Trophoblast cell (in vitro differentiated cells and primary cell): Measurements from ENCODE around the gene ELN.

ENCODE experiments used
- DNase-seq, 2 donors: peaks; one replicate each; pipeline ENCODE4 v3.0.0-alpha.2; 2016
- H2AFZ ChIP-seq: 2 replicates; pipeline ENCODE4 v1.6.1; 2013; ENCODE audit warnings: low read length, moderate library complexity, mild to moderate bottlenecking; ENCODE audit not compliant: insufficient read depth, poor library complexity
- H2AK5ac ChIP-seq: 2 replicates; pipeline ENCODE4 v1.6.1; 2013; ENCODE audit warnings: mild to moderate bottlenecking, low read length
- H2BK120ac ChIP-seq: 2 replicates; pipeline ENCODE4 v1.6.1; 2013; ENCODE audit warnings: low read length, mild to moderate bottlenecking, moderate library complexity; ENCODE audit not compliant: insufficient read depth, poor library complexity
- H2BK12ac ChIP-seq: 2 replicates; pipeline ENCODE4 v1.6.1; 2013; ENCODE audit warnings: mild to moderate bottlenecking, low read length, moderate library complexity
- H2BK5ac ChIP-seq: 2 replicates; pipeline ENCODE4 v1.6.1; 2013; ENCODE audit warnings: low read length, low read depth, moderate library complexity, mild to moderate bottlenecking; ENCODE audit not compliant: poor library complexity
- H3K14ac ChIP-seq: 2 replicates; pipeline ENCODE4 v1.6.1; 2013; ENCODE audit warnings: mild to moderate bottlenecking, low read length
- H3K18ac ChIP-seq: 2 replicates; pipeline ENCODE4 v1.6.1; 2013; ENCODE audit warnings: mild to moderate bottlenecking, low read length
- H3K23ac ChIP-seq: 2 replicates; pipeline ENCODE4 v1.6.1; 2013; ENCODE audit warnings: low read length
- H3K27ac ChIP-seq: 2 replicates; pipeline ENCODE4 v1.5.1; 2013; ENCODE audit warnings: low read depth, mild to moderate bottlenecking, inconsistent platforms, low read length, moderate library complexity
- H3K27me3 ChIP-seq: 2 replicates; pipeline ENCODE4 v1.6.1; 2013; ENCODE audit warnings: inconsistent platforms, mild to moderate bottlenecking, low read length, moderate library complexity; ENCODE audit not compliant: insufficient read depth
- H3K36me3 ChIP-seq, 2 experiments: 1 replicate in 1 of 2; 2 replicates in 1 of 2; pipeline ENCODE4 v1.6.1; 2013; ENCODE audit warnings: low read length in 2 of 2, mild to moderate bottlenecking in 2 of 2, moderate library complexity in 1 of 2; ENCODE audit not compliant: insufficient read depth in 2 of 2, control insufficient read depth in 1 of 2
- H3K4ac ChIP-seq: 2 replicates; pipeline ENCODE4 v1.6.1; 2013; ENCODE audit warnings: low read depth, mild to moderate bottlenecking, low read length, moderate library complexity
- H3K4me1 ChIP-seq, 2 experiments: 1 replicate in 1 of 2; 2 replicates in 1 of 2; pipeline ENCODE4 v1.6.1; 2013; ENCODE audit warnings: low read length in 2 of 2, mild to moderate bottlenecking in 2 of 2, moderate library complexity in 1 of 2; ENCODE audit not compliant: insufficient read depth in 2 of 2, control insufficient read depth in 1 of 2
- H3K4me2 ChIP-seq: 2 replicates; pipeline ENCODE4 v1.6.1; 2013; ENCODE audit warnings: inconsistent platforms, mild to moderate bottlenecking, low read length, moderate library complexity
- H3K4me3 ChIP-seq: 2 replicates; pipeline ENCODE4 v1.5.1; 2013; ENCODE audit warnings: mild to moderate bottlenecking, low read depth, low read length, inconsistent platforms
- H3K79me1 ChIP-seq: one replicate; pipeline ENCODE4 v1.6.1; 2013; ENCODE audit warnings: low read length
- H3K79me2 ChIP-seq: 2 replicates; pipeline ENCODE4 v1.6.1; 2013; ENCODE audit warnings: low read length, mild to moderate bottlenecking; ENCODE audit not compliant: control insufficient read depth, insufficient read depth, poor library complexity
- H3K9ac ChIP-seq: 2 replicates; pipeline ENCODE4 v1.6.1; 2013; ENCODE audit warnings: mild to moderate bottlenecking, low read length
- H3K9me3 ChIP-seq: 2 replicates; pipeline ENCODE4 v1.6.1; 2013; ENCODE audit warnings: low read depth, mild to moderate bottlenecking, control low read depth, inconsistent platforms, low read length; ENCODE audit not compliant: insufficient read depth
- H4K12ac ChIP-seq: 2 replicates; pipeline ENCODE4 v1.6.1; 2013; ENCODE audit warnings: low read depth, mild to moderate bottlenecking, low read length, moderate library complexity
- H4K8ac ChIP-seq: 2 replicates; pipeline ENCODE4 v1.6.1; 2013; ENCODE audit warnings: low read depth, mild to moderate bottlenecking, low read length, moderate library complexity
- H4K91ac ChIP-seq: one replicate; pipeline ENCODE4 v1.6.1; 2013; ENCODE audit warnings: low read depth, mild to moderate bottlenecking, low read length, moderate library complexity
- WGBS: extraction: QIAGEN DNeasy Blood & Tissue Kit; methylation state at CpG from one replicate; pipeline ENCODE4 v1.1.7; 2013; ENCODE audit warnings: missing lambda C conversion rate; ENCODE audit not compliant: insufficient read length, insufficient coverage; ENCODE audit errors: extremely low coverage; 5-methylcytosine and 5-hydroxymethylcytosine counted together

The ELN gene

GRCh38 chr7:74001150-74001494, 26.9 kb upstream of the ELN start:
- H3K36me3 ChIP-seq: no peaks in the 10 kb centered on the region
- no peaks in the 10 kb centered on the region for H3K79me1 ChIP-seq
- H3K9ac ChIP-seq: no peak overlapping the region
- H4K91ac ChIP-seq: no peak overlapping the region
- no peak overlapping the region for H3K27ac ChIP-seq
- H3K4me3 ChIP-seq: no peak overlapping the region
- H2BK5ac ChIP-seq: no peak overlapping the region
- H4K8ac ChIP-seq: no peak overlapping the region
- H3K4me1 ChIP-seq: peaks cover 0 to 2% of the 10 kb centered on the region in 2 experiments
- no peak overlapping the region for H2BK120ac ChIP-seq
- H3K4me2 ChIP-seq: no peak overlapping the region
- H3K4ac ChIP-seq: no peak overlapping the region
- H3K27me3 ChIP-seq: no peaks in the 10 kb centered on the region
- H3K23ac ChIP-seq: no peak overlapping the region
- H4K12ac ChIP-seq: no peak overlapping the region
- H2AFZ ChIP-seq: no peak overlapping the region
- H3K18ac ChIP-seq: no peak overlapping the region
- no peak overlapping the region for H2AK5ac ChIP-seq
- DNase-seq: no peak
- H2BK12ac ChIP-seq: no peak overlapping the region
- H3K9me3 ChIP-seq: peaks cover under 1% of the 10 kb centered on the region
- H3K79me2 ChIP-seq: no peaks in the 10 kb centered on the region
- WGBS: no CpG with 5 or more reads among the region's 4 CpGs
- no peak overlapping the region for H3K14ac ChIP-seq

GRCh38 chr7:74002474-74003017, 25.4 kb upstream of the ELN start:
- Histone ChIP-seq H3K9ac (no peak overlapping the region), H2AFZ (no peak overlapping the region), H3K79me2 (no peaks in the 10 kb centered on the region), H3K4me1 (peaks cover 0 to 4% of the 10 kb centered on the region in 2 experiments), H3K36me3 (no peaks in the 10 kb centered on the region), H4K91ac (no peak overlapping the region), H2BK12ac (no peak overlapping the region), H2BK120ac (no peak overlapping the region), H2BK5ac (no peak overlapping the region), H3K14ac (no peak overlapping the region), H3K9me3 (no peaks in the 10 kb centered on the region), H3K27ac (no peak overlapping the region), H3K79me1 (no peaks in the 10 kb centered on the region), H3K27me3 (no peaks in the 10 kb centered on the region), H2AK5ac (no peak overlapping the region), H3K23ac (no peak overlapping the region), H3K4ac (no peak overlapping the region), H4K8ac (no peak overlapping the region), H4K12ac (no peak overlapping the region), H3K4me2 (no peak overlapping the region), H3K18ac (no peak overlapping the region), H3K4me3 (no peak overlapping the region)
- DNase-seq: peak in 1 of 2 donors; percentile 15
- WGBS: no CpG with 5 or more reads among the region's 16 CpGs

GRCh38 chr7:74003621-74004020, 24.4 kb upstream of the ELN start:
- WGBS: no CpG with 5 or more reads among the region's 8 CpGs
- no peak for DNase-seq
- Histone ChIP-seq H3K79me1 (no peaks in the 10 kb centered on the region), H3K23ac (no peak overlapping the region), H3K18ac (no peak overlapping the region), H4K12ac (no peak overlapping the region), H3K4me2 (no peak overlapping the region), H2BK120ac (no peak overlapping the region), H2AK5ac (no peak overlapping the region), H3K4me3 (no peak overlapping the region), H4K91ac (no peak overlapping the region), H2BK12ac (no peak overlapping the region), H3K27ac (no peak overlapping the region), H3K9me3 (no peaks in the 10 kb centered on the region), H3K14ac (no peak overlapping the region), H3K4ac (no peak overlapping the region), H2AFZ (no peak overlapping the region), H3K36me3 (no peaks in the 10 kb centered on the region), H4K8ac (no peak overlapping the region), H3K79me2 (no peaks in the 10 kb centered on the region), H3K4me1 (peaks cover 0 to 4% of the 10 kb centered on the region in 2 experiments), H3K9ac (no peak overlapping the region), H3K27me3 (no peaks in the 10 kb centered on the region), H2BK5ac (no peak overlapping the region)

GRCh38 chr7:74006032-74006431, 21.9 kb upstream of the ELN start:
- H2BK120ac ChIP-seq: no peak overlapping the region
- no peaks in the 10 kb centered on the region for H3K9me3 ChIP-seq
- no peak overlapping the region for H3K14ac ChIP-seq
- no peak overlapping the region for H3K23ac ChIP-seq
- no peak overlapping the region for H3K9ac ChIP-seq
- no peak overlapping the region for H4K91ac ChIP-seq
- WGBS: no CpG with 5 or more reads among the region's 5 CpGs
- H3K27ac ChIP-seq: no peak overlapping the region
- no peak overlapping the region for H3K4me3 ChIP-seq
- no peak overlapping the region for H2BK5ac ChIP-seq
- no peak overlapping the region for H3K4me2 ChIP-seq
- peaks cover 0 to 4% of the 10 kb centered on the region in 2 experiments for H3K4me1 ChIP-seq
- no peak overlapping the region for H3K18ac ChIP-seq
- H4K12ac ChIP-seq: no peak overlapping the region
- H3K36me3 ChIP-seq: no peaks in the 10 kb centered on the region
- no peak overlapping the region for H2BK12ac ChIP-seq
- no peaks in the 10 kb centered on the region for H3K79me1 ChIP-seq
- no peaks in the 10 kb centered on the region for H3K79me2 ChIP-seq
- no peak overlapping the region for H2AFZ ChIP-seq
- no peak overlapping the region for H3K4ac ChIP-seq
- no peak for DNase-seq
- H2AK5ac ChIP-seq: no peak overlapping the region
- no peaks in the 10 kb centered on the region for H3K27me3 ChIP-seq
- H4K8ac ChIP-seq: no peak overlapping the region
